ENCODE results near the gene KATNAL1.

- no peak for TF ChIP-seq CTCF (IDR thresholded peaks at IDR 0.05; ENCODE audit: poor library complexity)
- no peak for TF ChIP-seq EZH2 (IDR thresholded peaks at IDR 0.05; ENCODE audit: borderline replicate concordance)
- no peak for TF ChIP-seq EZH2phosphoT487 (IDR thresholded peaks at IDR 0.05; ENCODE audit: low read depth, severe bottlenecking, unreplicated experiment)
Measured at GRCh38 chr13:30194906-30195305, 112.4 kb downstream of the KATNAL1 start.
